Suprapubic skin (tissue), 3 donors: ENCODE results near the gene GMNN.

Experiments used
- POLR2AphosphoS5 ChIP-seq, 3 donors: sonication (generic); formaldehyde crosslinking; IDR thresholded peaks; one replicate each; pipeline ENCODE4 v1.6.1; 2017; ENCODE audit warnings: antibody characterized with exemption in 3 of 3
- TF ChIP-seq, protein P1 (sequence below), 2 donors: fragments of 200-600 bp in 1 of 2; fragments of 450-650 bp in 1 of 2; sonication (generic) in 1 of 2; IDR thresholded peaks; one replicate each; pipeline ENCODE4 v1.5.1; 2016 to 2019; ENCODE audit warnings: antibody characterized with exemption in 2 of 2, mild to moderate bottlenecking in 1 of 2, moderate library complexity in 1 of 2

DNA sequence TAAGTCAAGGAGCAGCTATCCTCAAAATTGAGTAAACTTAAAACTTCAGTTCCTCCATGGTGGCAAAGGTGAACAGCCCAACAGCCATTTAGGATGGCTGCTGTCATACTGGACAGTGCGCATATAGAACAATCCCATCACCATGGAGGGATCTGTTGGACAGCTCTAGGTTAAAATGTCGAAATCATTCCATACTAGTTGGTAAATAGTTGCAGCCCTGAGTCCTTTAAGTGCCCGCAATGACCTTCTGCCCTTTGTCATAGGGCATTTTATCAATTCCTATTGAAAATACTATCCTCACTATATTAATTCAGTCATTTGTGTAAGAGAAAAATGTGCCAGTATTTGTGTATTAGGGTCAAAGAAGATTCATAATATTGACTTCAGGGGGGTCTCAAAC is 32.8 kb downstream of the GMNN start:
- TF ChIP-seq POLR2AphosphoS5 (IDR thresholded peaks at IDR 0.05) = no peak
- TF ChIP-seq, protein P1, sequence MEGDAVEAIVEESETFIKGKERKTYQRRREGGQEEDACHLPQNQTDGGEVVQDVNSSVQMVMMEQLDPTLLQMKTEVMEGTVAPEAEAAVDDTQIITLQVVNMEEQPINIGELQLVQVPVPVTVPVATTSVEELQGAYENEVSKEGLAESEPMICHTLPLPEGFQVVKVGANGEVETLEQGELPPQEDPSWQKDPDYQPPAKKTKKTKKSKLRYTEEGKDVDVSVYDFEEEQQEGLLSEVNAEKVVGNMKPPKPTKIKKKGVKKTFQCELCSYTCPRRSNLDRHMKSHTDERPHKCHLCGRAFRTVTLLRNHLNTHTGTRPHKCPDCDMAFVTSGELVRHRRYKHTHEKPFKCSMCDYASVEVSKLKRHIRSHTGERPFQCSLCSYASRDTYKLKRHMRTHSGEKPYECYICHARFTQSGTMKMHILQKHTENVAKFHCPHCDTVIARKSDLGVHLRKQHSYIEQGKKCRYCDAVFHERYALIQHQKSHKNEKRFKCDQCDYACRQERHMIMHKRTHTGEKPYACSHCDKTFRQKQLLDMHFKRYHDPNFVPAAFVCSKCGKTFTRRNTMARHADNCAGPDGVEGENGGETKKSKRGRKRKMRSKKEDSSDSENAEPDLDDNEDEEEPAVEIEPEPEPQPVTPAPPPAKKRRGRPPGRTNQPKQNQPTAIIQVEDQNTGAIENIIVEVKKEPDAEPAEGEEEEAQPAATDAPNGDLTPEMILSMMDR (IDR thresholded peaks at IDR 0.05) = no peak
